GDM1 (cell line): ENCODE measurements around the gene GABARAP.

Experiments
- DNase-seq: peaks from one replicate; lab custom pipeline; 2025; lab: John Stamatoyannopoulos, UW

GABARAP gene

DNA sequence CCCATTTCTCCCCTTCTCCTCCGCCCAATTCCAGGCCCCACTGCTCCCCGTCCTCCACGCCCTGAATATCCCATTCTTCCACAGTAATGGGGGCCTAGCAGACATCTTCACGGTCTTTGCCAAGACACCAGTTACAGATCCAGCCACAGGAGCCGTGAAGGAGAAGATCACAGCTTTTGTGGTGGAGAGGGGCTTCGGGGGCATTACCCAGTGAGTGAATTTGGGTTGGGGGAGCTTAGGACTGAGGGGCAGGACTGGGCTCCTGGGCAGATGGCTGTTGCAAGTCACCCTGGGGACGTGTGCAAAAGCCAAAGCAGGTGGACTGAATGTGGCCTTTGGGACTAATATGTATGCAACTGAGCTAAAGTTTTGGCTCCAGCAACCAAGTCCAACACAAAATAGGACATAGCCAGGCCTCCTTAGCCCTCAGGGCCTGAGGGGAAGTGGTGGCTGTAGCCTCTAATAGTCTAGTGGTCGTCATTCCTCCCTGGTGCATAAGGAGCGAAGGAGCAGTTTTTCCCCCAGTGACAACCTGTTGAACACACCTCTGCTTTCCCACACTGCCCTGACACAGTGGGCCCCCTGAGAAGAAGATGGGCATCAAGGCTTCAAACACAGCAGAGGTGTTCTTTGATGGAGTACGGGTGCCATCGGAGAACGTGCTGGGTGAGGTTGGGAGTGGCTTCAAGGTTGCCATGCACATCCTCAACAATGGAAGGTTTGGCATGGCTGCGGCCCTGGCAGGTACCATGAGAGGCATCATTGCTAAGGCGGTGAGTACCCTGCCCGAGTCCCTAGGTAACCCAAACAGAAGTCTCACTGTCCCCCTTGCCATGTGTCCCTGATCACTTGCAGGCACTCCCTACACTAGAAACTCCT lies 19.9 kb downstream of the GABARAP start:
- no peak for DNase-seq

DNA sequence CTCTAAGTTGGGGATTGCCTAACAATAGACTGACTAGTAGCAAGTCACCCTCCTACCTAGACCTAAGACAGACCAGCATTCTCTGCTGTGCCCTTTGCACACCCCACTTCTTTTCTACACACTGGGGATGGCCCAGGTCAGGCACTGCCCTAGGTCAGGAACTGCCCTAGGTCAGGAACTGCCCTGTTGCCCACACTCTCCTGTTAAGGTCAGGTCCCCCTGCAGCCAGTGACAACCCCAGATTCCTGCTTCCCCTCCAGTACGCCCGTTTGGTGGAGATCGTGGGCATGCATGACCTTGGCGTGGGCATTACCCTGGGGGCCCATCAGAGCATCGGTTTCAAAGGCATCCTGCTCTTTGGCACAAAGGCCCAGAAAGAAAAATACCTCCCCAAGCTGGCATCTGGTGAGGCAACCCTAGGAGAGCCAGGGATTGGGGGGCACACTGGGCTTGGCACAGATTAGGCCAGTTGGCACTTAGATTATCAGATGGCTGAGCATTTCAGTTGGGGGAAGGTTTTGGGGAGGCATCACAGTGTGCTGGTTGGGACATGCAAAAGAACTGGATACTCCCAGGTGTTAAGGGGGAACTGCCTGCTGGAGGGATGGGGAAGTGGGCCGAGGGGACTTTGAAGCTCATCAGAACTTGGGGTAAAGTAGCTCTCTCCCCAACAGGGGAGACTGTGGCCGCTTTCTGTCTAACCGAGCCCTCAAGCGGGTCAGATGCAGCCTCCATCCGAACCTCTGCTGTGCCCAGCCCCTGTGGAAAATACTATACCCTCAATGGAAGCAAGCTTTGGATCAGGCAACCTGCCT lies 20.8 kb downstream of the GABARAP start:
- DNase-seq = no peak

DNA sequence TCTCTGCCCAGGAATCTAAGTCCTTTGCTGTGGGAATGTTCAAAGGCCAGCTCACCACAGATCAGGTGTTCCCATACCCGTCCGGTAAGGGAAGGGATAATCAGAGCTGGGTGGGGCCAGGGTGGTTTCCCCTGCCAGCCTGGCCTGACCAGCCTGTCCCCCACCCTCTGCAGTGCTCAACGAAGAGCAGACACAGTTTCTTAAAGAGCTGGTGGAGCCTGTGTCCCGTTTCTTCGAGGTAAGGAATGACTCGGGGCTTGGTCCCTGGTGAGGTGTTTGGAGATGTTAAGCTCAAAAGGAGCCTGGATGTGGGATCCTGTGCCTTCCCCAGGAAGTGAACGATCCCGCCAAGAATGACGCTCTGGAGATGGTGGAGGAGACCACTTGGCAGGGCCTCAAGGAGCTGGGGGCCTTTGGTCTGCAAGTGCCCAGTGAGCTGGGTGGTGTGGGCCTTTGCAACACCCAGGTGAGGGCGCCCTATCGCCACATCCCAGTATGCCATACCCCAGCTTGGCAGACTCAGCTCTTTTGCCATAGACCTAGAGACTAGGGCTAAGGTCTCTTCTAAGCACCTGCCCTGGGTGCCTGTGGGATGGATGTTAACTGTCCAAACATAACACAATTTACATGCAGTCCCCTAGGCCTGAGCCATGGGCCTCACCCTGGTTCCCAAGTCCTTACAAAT lies 21.5 kb downstream of the GABARAP start:
- peak; percentile 39 for DNase-seq

DNA sequence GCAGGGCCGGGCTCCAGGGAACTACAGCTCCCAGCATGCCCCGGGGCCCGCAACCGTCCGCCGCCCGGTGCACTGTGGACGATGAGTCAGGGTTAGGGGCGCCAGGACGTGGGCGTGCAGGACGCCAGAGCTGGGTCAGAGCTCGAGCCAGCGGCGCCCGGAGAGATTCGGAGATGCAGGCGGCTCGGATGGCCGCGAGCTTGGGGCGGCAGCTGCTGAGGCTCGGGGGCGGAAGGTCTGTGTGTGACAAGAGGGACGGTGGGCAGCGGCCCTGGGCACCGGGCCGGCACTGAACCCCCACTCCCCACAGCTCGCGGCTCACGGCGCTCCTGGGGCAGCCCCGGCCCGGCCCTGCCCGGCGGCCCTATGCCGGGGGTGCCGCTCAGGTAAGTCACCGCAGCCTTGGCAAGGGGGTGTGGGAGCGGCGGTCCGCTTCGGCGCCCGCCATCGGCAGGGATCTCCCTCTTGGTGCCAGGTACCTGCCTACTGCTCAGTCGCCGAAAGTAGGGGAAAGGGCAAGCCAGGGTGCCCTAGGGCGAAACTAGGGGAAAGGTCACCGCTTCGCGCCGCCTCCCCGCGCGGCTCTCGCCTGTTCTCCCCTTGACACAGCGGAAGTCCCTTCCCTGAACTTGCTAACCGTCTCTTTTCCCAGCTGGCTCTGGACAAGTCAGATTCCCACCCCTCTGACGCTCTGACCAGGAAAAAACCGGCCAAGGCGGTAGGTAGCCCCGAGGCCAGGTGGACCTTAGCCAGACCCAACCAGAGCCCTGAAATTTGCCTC lies 22.2 kb downstream of the GABARAP start, which contains the start of the genes ACADVL and DLG4:
TSS of gene ACADVL (plus strand) at position 127 of the 781 bp plus-strand sequence. CDS start at position 174, 47 bp downstream.
TSS of gene DLG4 (minus strand) at position 25 of the 781 bp plus-strand sequence.
- peak; percentile 67 for DNase-seq

DNA sequence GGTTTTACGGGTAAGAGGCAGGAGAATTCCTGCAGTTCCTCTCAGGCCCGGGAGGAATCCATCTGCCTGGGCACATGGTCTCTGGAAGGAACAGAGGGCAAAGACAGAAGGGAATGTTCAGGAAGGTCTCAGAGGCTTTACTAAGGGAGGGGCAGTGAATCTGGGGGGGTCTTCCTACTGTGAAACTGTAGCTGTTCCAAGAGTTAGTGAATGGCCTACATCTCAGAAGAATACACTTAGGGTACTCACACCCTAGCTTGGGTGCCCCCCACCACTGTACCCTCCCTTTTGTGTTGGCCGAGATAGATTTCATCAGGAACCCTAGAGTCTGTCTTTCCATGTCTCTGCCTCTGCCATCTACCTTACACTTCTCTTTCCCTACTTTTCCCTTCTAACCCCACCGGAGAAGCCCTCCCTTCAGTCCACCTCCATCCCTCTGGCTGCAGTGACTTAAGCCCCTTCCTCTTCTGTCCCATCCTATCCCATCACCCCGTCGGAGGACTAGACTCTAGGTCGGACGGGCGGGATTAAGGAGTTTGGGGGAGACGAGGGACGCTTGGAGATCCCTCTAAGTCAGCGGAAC lies 22.9 kb downstream of the GABARAP start:
- no peak for DNase-seq

DNA sequence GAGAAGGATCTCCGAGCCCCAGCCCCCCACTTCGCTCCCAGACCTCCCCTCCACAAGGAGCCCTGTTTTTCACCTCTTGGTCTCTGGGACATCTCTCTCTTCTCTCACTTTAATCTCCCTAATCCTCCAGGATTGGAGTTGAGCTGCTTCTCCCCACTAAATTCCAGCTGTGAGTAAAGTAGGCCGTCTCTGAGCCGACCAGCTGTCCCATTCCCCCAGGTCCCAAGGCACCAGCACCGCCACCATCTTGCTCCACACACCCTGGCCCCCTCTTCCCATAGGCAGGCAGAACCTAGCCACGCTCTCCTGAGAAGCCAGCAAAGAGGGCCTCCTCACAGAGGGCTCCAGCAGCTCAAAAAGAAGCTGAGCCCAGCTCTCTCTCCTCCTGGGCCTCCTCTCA lies 23.5 kb downstream of the GABARAP start:
- no peak for DNase-seq

DNA sequence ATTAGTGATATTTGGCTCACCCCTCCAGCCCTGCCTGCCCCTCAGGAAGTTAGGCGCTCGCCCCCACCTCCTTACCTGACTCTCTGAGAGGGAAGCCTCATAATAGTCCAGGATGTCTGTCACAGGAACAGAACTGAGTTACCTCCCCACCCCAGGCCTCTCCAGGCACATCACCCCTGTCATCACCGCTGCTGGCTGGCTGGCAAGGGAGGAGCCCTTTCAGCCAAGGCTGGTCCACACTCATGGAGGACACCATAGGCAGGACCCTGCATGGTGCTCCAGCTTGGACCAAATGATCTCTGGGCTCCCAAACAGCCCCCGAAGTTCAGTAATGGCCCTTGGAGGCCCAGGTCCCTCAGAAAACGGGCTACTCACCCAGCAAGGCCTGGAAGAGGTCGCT lies 24.1 kb downstream of the GABARAP start:
- DNase-seq = no peak

DNA sequence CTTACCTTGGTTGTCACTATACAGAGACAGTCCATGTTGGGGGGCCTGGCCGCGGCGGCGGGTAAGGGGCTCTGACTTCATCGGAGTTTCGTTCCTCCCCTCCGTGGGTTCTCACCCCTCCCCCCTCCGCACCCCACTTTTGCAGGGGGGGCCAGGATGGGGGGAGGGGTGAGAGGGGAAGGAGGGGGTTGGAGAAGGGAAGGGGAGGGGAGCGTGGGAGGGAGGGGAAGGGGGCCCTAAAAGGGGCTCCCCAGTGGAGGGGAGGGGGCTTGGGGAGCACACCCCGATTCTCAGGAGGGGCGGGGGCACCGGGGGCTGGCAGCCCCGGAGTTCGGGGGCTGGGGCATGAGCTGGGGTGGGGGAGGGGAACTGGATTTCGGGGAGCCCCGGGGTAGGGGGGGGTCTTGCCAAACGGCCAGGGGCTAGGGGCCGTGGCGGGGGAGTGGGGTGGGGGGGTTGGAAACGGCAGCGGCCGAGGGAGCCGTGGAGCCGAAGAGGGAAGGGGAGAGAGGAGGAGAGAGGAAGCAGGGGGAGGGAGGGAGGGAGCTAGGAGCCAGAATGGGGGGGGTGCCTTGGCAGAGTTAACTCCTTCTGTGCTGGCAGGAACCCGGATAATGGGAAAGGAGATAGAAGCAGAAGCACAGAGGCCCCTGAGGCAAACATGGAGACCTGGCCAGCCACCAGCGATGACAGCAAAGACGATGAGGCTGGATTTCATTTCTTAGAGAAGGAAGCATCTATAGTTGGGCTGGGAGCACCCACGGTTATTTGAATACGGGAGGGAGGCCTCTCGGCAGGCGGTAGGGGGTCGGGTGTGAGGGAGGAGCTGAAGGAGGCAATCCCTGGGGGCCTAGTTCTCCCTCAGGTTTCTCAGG lies 24.9 kb downstream of the GABARAP start:
- DNase-seq = peak; percentile 69

DNA sequence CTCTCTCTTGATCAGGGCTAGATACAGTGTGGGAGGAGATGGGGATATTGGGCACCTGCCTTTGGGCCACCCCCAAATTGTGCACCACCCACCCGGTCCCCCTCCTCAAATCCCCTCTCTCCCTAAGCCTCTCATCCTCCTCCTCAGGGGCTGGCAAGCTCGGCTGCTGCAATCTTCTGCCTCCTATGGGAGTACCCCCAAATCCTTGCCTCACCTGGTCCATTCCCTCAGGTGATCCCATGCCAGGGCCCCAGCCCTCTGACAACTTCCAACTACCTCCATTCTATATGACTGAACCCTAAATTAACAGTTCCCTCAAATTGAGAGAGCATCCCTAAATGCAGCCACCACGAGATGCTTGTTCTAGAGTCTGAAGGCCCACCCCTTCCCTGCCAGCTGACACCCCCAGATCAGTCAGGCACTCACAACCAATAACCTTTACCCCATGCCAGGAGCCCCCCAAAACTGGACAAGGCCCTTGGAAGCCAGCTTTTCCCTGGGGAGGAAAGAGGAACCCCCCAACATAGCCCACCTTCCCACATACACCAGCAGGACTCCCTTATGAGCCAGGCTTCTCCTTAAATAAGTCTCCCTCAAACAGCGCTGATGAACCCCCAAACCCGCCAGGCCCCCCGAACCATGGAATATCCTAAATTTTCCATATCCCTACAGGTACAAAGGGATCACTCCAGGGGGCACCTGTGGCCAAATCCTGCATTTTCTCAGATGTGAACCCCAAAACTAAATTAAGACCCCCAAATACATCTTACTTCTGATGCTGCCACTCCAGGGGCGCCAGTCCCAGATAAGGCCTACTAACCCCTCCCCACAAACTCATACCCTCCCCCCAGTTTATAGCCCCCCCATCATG lies 25.8 kb downstream of the GABARAP start:
- no peak for DNase-seq

DNA sequence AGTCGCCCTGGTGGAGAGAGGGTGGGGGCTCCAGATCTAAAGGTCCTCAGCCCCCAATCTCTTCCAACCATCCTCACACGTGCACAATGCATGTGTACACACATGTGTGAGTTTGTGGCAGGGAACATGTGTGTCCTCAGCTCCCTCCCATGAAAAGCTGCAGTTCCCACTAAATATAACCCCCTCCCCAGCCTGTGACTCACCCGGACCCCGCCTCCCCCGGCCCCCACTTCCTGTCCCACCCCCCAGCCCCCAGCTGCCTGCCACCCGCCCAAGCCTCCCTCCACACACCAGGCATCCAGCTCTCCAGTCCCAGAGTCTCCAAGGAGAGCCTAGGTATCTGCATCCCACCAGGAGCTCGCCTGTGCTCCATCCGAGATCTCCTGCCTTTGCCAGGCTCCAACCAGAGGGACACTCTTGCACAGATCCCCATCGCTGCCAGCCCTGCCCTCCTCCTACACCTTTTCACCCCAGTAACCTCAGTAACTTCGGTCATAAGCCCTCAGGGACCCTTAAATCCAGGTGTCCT lies 26.5 kb downstream of the GABARAP start:
- DNase-seq = no peak

DNA sequence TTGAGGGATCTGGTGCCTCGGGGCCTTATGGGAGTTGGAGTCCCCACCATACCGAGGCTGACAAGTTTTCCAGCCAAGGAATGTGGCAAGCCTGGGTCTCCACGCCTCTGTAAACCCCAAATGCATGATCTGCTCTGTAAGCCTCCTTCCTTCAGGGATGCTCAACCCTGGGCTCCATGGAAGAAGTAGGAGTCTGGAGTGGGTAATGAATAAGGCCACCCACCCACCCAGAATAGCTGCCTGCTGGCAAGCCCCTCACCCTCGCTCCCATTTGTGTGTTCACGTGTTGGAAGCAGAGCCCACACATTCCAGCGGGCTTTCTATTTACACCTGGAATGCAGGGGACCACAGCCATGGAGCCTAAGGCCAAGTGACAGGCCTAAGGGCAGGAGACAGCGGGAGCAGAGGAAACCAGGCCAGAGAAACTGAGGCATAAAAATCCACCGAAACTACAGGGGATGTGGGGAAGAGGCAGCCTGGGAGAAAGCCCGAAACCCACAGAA lies 27.1 kb downstream of the GABARAP start:
- no peak for DNase-seq

DNA sequence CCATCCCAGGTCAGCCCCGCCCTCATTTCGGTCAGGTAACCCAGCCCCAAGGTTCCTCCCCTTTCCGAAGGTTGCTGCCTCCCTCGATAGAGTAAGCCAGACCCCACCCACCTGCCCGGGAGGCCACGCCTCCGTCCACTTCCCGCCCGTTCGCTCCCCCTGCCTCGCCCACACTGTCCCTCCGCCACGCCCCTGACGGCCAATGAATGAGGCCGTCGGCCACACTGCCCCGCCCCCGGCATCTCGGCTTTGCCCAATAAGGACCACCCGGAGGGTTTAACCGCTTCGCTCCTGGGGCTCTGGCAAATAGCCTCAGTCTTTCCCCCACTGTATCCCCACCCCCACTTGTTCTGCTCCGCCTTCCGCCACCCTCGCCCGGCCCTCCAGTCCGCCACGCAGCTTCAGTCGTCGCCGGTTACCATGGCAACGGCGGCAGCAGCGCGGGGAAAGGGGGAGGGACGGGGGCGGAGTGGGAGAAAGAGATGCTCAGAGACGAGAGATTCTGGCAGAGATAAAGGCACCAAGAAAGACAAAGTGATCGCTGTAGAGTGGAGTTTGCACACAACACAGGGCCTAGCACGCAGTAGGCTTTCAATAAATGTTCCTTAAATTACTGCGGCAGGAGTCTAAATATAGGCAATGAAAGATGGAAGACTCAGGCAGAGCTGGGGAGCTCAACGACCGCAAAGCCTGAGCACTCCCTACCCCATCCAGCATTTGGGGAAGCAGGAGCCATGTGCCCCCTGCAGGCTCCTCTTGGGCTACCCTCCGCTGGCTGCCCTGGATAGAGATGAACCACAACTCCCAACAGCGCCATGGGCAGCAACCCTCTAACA lies 27.7 kb downstream of the GABARAP start:
- DNase-seq = peak; percentile 97

DNA sequence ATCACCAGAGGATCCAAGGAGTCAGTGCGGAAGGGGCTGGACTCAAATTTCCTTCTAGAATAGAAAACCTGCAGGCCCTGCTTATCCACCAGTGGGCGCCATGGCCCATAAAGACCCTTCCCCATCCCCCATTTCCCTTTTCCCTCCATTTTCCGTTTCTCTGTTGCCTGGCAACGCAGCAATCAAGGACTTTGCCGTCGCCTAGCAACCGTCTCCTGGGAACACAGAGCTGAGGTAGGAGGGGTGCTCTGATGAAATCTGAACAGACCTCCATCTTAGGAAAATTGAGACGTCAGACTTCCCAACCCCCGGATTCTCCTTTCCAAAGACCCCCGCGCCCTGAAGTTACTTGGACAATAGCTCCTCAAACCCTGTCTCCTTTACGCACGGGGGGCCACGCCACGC lies 28.4 kb downstream of the GABARAP start:
- peak; percentile 68 for DNase-seq

DNA sequence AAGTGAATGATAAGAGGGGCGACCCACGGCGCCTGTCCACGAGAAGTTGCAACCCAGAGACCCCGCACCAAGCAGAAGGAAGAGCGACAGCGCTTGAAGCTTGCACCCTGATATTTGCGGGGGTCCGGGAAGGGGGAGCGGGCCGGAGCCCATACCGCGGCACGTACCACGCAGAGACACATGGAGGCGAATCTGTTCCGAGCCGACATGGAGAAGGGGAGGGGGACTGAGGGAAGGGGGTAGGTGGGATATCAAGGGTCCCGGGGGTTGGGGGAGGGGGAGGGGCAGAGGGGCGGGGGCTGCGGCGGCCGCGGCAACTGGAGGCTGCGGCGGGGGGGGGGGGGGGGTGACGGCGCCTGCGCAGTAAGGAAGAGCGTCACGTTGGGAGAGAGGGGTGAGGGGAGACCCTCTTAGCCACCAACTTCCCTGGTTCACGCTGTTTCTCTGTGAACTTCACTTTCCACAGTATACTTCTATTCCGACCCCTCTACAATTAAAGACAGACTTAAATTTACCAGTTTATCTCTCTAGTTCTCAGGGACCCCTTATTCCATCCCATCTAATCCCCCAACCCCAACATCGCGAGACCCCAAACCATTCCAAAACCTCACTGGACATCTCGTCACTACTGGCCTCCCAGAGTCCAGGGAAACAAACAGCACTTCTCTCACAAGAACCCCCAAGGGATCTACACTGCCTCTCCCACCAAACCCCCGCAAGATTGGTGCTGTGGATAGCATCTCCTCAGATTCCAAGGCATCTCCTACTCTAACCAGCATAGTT lies 30.6 kb downstream of the GABARAP start:
- DNase-seq = no peak

DNA sequence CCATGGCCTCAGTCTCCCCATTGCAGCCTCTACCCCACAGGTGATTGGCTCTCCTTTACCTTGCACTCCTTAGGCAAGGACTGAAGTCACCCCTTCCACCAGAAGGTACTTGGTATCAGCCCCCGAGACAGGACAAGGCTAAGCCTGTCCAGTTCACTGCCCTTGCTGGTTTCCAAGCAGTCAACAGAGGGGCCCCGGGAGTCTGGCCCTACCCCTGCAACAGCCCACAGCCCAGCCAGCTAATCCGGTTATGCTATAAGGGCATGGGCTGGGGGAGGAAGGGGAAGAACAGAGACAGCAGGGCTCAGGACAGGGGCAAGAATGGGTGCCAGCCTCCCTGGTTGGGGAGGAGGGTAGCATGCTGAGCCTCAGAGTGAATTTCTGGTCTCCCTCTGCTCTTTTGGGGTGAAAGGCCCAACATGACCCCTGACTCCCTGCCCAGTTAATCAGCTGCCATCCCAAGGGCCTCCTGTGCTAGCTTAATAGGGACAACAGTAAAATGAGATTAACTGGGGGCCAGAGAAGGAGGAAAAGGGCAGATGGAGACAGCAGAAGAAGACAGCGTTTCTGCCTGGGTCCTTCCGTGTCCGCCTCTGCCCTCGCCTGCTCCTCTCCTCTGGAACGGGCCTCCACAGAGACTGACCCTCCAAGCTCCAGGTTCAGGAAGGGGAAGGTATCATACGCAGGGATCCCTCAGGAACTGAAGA lies 33.3 kb downstream of the GABARAP start:
- no peak for DNase-seq

DNA sequence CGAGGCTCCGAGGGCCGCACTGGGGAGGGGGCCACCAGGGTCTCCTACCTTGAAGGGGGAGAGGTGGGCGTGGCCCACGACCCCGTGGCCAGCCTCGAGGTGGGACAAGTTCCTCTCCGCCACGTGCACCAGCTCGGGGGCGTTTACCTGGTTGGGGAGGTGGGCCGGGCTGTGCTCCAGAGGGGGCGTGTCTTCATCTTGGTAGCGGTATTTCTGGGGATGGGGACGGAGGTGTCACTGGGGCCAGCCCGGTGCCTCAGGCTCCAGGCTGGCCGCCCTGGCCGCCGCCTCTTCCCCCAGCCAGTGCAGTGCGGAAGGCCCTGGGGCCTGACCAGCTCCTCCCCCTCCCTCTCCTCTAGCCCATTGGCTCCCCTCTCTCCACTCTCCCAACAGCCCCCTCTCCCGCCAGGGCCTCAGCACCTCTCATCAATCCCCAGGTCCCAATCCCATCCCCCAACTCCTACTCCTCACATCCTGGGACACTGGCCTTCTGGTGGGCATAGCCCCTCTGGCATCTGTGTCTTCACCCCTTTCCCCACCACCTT lies 34.1 kb downstream of the GABARAP start:
- DNase-seq = no peak
